GM19463 (cell line): ENCODE results near the gene ARHGEF4.
A peak's percentile ranks its signal among the peaks of the same experiment; 100 is the strongest.
"Not testable (repeated sequence)": the region's sequence is repeated elsewhere in the genome, so short reads cannot be mapped to it uniquely, and the experiment has no call there.

Experiments
- ATAC-seq: cut with Tn5 transposase; IDR thresholded peaks from one replicate; pipeline ENCODE4 v1.9.1; 2021; ENCODE audit warnings: mild to moderate bottlenecking, moderate library complexity; ENCODE audit not compliant: unreplicated experiment

Gene ARHGEF4

DNA sequence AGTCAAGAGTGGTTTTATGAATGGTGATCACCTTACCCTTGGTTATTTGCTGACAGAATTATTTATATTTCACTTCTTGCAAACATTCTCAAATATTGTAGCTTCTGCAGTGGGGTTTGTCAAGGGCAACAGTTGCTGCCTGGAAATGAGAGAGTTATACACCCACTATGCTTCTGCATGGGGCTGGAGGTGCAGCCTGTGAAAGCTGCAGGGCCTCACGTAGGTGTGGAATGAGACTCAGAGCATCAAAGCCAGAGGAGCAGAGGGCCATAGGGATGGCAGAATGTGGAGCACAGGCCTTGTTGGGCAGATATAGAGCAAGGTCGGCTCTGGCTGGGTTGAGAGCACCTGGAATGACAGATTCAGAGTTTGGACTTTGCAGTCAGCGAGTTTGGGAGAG, 128.2 kb downstream of the ARHGEF4 start:
- no peak for ATAC-seq

- ATAC-seq: no peak
Measured at GRCh38 chr2:130966149-130966774, 129.5 kb downstream of the ARHGEF4 start.

GRCh38 chr2:130966775-130967490, 130.2 kb downstream of the ARHGEF4 start:
- ATAC-seq: no peak

GRCh38 chr2:130972410-130972809, 135.7 kb downstream of the ARHGEF4 start:
- ATAC-seq: peak; percentile 70

DNA sequence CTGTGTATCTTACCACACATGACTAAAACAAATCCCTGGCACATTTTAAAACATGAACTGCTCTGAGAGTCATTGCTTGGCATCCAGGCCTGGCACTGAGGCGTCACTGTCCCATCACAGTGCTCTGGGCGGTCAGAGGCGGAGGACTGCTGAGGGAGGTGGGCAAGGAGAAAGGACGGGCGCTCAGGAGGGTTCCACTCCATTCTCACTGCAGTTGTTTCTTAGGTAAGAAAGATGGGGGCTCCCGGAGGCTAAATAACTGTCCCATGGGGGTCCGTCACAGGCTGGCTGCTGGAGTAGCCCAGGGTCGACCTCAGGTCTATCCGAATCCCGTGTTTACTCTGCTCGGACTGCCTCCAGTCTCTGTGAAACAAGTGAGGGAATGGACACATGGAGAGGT, 139.0 kb downstream of the ARHGEF4 start:
- ATAC-seq: no peak

DNA sequence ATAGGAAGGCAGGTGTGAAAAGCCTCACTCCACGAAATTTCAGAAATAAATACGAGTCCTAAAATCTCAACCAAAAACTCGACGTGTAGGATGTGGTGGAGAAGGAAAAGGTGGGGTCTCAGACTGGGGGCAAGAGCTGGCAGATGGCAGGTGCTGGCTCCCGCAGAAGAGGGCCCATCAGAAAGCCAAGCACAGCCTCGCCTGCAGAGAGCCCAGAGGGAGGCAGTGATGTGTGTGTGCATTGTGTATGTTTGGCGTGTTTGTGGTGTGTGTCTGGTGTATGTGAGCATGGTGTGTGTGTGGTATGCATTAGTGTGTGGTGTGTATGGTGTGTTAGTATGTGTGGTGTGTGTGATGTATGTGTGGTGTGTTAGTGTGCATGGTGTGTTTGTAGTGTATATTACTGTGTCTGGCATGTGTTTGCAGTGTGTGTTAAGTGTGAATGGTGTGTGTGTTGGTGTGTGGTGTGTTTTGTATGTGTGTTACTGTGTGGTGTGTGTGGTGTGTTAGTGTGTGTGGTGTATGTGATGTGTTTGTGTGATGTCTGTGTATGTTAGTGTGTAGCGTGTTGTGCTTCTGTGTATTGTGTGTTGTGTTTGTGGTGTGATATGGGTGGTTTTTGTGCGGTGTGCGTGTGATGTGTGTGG, 140.0 kb downstream of the ARHGEF4 start:
- no peak for ATAC-seq

DNA sequence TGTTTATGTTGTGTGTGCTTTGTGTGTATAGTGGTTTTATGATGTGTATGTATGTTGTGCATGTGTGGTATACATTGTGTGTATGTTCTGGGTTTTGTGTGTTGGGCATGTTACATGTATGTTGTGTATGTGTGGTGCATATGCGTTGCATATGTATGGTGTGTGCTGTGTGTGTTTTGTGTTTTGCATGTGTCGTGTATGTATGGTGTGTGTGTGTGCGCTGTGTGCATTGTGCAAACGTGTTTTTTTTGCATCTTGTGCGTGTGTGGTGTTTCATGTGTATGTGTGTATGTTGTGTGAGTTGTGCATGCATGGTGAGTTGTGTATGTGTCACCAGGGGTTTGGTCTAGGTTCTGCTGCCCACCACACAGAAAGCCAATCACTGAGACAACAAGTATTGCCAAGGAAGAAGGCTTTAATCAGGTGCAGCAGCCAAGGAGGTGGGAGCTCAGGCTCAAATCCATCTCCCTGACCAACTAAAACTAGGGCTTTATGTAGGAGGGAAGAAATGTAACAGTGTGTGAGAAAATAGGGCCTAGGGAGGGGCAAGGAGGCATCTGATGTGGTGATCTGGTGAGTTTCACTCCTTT, 140.8 kb downstream of the ARHGEF4 start:
- ATAC-seq: no peak

- no peak for ATAC-seq
Measured at GRCh38 chr2:130981667-130982066, 145.0 kb downstream of the ARHGEF4 start.

GRCh38 chr2:130985206-130985780, 148.6 kb downstream of the ARHGEF4 start:
- ATAC-seq: no peak

DNA sequence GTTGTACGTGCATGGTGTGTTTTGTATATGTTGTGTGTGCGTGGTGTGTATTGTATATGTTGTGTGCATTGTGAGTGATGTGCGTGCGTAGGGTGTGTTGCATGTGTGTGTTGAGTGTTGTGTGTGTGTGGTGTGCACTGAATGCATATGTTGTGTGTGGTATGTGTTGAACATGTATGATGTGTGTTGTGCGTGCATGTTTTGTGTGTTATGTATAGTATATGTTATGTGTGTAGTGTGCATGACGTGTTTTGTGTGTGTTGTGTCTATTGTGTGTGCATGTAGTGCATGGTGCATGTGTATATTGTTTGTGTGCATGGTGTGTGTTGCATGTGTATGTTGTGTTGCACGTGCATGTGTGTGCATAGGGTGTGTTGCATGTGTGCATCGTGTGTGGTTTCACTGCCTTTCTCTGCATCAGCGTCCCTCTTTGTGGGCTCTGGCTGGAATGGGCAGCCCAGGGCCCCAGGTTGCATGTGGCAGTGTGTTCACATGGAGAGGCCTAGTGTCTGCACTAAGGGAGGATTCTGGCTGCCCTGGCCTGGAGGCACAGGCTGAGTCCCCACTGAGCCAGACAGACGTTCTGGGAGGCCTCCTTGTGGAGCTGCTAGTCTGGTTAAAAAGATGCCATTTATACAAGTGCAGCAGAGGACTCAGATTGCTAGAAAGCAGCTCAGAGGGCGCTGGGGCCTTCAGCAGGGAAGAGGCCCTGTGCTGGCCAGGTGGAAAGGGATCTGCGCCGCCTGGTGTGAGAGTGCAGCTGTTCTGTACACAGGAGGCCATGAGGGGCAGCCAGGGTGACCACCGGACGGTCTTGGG, 149.3 kb downstream of the ARHGEF4 start:
- no peak for ATAC-seq

- no peak for ATAC-seq
Measured at GRCh38 chr2:130986890-130987493, 150.3 kb downstream of the ARHGEF4 start.

- no peak for ATAC-seq
Measured at GRCh38 chr2:130987519-130988425, 151.1 kb downstream of the ARHGEF4 start.

GRCh38 chr2:130991446-130991845, 154.7 kb downstream of the ARHGEF4 start:
- ATAC-seq: not testable (repeated sequence)

DNA sequence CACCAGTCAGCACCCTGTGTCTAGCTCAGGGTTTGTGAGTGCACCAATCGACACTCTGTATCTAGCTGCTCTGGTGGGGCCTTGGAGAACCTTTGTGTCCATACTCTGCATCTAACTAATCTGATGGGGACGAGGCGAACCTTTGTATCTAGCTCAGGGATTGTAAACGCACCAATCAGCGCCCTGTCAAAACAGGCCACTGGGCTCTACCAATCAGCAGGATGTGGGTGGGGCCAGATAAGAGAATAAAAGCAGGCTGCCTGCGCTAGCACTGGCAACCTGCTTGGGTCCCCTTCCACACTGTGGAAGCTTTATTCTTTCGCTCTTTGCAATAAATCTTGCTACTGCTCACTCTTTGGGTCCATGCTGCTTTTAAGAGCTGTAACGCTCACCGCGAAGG, 155.3 kb downstream of the ARHGEF4 start:
- ATAC-seq: not testable (repeated sequence)

DNA sequence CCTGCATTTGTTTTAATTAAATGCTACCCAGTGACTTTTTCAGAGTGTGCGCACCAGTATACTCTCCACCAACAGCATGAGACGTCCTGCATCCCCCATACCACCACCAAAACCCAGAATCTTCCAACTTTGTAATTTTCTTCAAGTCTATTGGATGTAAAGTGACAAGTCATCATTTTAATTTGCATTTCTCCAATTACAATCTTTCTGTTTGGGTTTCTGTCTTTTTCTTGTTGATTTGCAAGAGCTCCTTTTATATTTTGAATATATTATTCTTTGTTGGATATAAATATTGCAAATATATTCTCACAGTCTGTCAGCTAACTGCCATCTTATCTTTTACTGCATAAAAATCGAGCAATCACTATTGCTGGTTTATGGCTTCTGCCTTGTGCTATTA, 160.0 kb downstream of the ARHGEF4 start:
- no peak for ATAC-seq

DNA sequence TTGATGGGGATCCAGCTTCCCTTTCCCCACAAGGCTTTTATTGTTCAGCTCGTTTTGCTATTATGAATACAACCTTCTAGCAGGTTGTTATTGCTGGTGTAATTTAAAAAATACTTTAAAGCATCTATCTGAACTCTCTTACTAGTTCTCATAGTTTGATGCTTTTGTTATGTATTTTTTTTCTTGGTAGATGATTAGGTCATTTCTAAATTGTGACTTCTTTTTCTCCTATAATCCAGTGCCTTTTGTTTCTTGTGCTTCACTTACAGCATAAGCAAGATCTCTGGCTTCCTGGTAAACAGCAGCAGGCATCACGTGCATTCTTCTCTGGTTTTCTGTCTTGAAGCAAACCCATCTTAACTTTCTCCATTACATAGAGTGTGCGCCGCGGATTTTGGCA, 160.5 kb downstream of the ARHGEF4 start:
- no peak for ATAC-seq

DNA sequence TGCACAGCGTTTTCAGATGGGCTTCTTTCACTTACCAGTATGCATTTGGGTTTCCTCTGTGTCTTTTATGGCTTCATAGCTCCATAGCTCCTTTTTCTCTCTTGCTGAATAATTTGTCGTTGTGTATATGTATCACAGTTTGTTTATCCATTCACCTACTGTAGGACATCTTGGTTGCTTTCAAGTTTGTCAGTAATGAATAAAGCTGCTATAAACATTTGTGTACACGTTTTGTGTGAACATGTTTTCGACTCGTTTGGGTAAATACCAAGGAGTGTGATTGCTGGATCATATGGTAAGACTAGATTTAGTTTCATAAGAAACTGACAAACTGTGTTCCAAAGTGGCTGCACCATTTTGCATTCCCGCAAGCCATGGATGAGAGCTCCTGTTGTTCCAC, 161.8 kb downstream of the ARHGEF4 start:
- ATAC-seq: no peak

DNA sequence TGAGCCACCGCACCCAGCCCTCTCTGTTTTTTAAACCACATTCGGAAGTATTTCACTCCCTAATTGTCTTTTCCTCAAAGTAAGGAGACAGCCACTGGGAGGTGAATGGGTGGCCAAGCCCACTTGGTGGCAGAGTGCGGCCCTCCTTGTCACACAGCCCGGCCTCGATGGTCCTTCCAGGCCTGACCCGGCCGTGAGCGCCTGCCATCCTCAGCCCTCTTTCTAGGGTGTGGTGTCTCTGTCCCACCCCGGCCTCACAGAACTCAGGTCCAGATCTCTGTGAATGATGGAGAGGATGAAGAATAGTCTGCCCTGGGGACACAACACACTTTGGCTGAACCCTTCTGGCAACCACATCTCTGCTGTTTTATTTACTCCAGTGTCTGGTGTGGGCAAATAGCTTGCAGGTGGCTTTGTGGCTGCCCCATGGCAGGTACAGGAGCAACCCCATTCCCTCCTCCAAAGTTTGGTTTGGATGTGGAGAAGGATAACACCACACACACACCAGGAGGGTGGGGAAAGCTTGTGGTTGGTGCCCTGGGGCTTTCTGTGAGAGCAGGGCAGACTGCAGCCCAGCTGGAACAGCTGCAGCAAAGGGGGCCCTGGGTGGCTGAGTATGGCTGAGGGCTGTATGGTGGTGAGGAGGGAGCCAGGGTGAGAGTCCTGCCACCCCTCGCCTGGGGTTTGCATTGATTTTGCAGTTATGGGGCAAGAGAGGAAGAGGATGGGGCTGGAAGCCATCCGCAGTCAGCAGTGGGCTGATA, 167.9 kb downstream of the ARHGEF4 start:
- no peak for ATAC-seq
